Colonic mucosa (tissue), 4 donors: ENCODE data around the gene STUB1. TPM values are rescaled to one million over a fixed set of nuclear protein-coding genes. Genes with fewer than 3 reads are reported as not detected.

Source experiments
- DNase-seq: peaks from one replicate; pipeline ENCODE4 v3.0.0-alpha.2; 2020
- H3K27ac ChIP-seq: fragments of 200-600 bp; one replicate; pipeline ENCODE4 v1.8.0; 2021
- H3K27me3 ChIP-seq: fragments of 200-600 bp; one replicate; pipeline ENCODE4 v1.8.0; 2021
- H3K36me3 ChIP-seq: fragments of 200-600 bp; one replicate; pipeline ENCODE4 v1.8.0; 2021
- H3K4me1 ChIP-seq: fragments of 200-600 bp; one replicate; pipeline ENCODE4 v1.8.0; 2021; ENCODE audit warnings: mild to moderate bottlenecking
- H3K4me3 ChIP-seq: fragments of 200-600 bp; one replicate; pipeline ENCODE4 v1.8.0; 2021
- H3K9ac ChIP-seq, 2 donors: one replicate each; pipeline ENCODE4 v1.7.0; 2013; ENCODE audit warnings: control low read depth in 2 of 2, low read depth in 2 of 2, low read length in 2 of 2
- H3K9me3 ChIP-seq: fragments of 200-600 bp; one replicate; pipeline ENCODE4 v1.8.0; 2021
- intact Hi-C: fragments of 100-400 bp; cut with DNase I; formaldehyde crosslinking; loops from one replicate; pipeline ENCODE4 v1.14.1; 2022
- total RNA-seq, 2 donors: library from RNA; stranded (reverse); fragmentation: NEBNext Ultra II Directional in 1 of 2; extraction: Animal tissue kit (Norgen Biotek cat#: 25700) in 1 of 2; gene quantifications; one replicate each; pipeline ENCODE4 v1.2.1, GENCODE V29; 2021
- TF ChIP-seq, protein P1 (sequence below): fragments of 200-600 bp; IDR thresholded peaks from one replicate; pipeline ENCODE4 v1.8.0; 2022; ENCODE audit warnings: antibody characterized with exemption, mild to moderate bottlenecking
- donor health status: healthy.
- donor health status: DM: no; HTN: no; CAD: no.
- donor health status: DM: no; HTN: no; CAD: no.

STUB1 gene
- total RNA-seq, 2 donors from 2014 or later = 96.7 to 159 TPM

DNA sequence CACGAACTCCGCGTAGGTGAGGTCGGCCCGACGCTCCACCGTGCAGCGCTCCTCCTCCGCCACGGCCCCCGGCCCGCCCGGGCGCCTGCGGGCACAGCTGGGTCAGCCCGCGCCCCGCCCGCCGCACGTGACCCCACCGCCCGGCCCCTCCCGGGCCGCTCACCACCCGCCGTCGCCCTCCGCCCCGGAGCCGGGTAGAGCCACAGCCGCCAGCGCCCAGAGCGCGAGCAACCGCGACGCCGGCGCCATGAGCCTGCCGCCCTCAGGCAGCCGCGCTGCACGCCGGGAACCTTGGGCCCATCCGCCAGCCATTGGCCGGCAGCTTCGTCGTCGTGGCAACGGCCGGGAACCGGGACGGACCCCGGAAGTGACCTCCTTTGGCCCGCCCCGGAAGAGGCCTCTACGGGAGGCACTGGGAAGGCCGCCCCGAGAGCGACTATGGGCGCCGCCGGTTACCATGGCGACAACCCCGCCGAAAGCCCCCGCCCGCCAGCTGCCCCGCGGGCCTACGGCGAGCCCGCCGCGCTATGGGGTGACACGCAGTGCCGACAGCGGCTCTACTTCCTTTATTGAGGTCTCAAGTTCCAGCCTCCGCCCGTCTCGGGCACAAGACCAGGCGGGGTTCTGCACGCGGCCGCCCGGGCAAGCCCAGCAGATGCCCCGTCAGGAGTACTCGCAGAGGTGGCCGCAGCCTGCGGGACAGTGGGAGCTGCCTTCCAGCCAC lies 4.0 kb downstream of the STUB1 start, which contains the start of gene JMJD8:
TSS of gene JMJD8 (minus strand) at position 264 of the 724 bp plus-strand sequence. CDS start at position 249, 15 bp downstream.
- Histone ChIP-seq H3K27ac (peak within 1 kb of the TSS; percentile 60), H3K4me3 (peak within 1 kb of the TSS; percentile 63), H3K4me1 (peaks cover 40% of the 10 kb centered on the region), H3K27me3 (no peaks in the 10 kb centered on the region), H3K36me3 (peaks cover 6% of the 10 kb centered on the region), H3K9me3 (no peaks in the 10 kb centered on the region), H3K9ac (peak within 1 kb of the TSS; percentile 78 to 90)
- DNase-seq = peak; percentile 97
- TF ChIP-seq, protein P1, sequence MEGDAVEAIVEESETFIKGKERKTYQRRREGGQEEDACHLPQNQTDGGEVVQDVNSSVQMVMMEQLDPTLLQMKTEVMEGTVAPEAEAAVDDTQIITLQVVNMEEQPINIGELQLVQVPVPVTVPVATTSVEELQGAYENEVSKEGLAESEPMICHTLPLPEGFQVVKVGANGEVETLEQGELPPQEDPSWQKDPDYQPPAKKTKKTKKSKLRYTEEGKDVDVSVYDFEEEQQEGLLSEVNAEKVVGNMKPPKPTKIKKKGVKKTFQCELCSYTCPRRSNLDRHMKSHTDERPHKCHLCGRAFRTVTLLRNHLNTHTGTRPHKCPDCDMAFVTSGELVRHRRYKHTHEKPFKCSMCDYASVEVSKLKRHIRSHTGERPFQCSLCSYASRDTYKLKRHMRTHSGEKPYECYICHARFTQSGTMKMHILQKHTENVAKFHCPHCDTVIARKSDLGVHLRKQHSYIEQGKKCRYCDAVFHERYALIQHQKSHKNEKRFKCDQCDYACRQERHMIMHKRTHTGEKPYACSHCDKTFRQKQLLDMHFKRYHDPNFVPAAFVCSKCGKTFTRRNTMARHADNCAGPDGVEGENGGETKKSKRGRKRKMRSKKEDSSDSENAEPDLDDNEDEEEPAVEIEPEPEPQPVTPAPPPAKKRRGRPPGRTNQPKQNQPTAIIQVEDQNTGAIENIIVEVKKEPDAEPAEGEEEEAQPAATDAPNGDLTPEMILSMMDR = no peak
- intact Hi-C loops = no loop called here

DNA sequence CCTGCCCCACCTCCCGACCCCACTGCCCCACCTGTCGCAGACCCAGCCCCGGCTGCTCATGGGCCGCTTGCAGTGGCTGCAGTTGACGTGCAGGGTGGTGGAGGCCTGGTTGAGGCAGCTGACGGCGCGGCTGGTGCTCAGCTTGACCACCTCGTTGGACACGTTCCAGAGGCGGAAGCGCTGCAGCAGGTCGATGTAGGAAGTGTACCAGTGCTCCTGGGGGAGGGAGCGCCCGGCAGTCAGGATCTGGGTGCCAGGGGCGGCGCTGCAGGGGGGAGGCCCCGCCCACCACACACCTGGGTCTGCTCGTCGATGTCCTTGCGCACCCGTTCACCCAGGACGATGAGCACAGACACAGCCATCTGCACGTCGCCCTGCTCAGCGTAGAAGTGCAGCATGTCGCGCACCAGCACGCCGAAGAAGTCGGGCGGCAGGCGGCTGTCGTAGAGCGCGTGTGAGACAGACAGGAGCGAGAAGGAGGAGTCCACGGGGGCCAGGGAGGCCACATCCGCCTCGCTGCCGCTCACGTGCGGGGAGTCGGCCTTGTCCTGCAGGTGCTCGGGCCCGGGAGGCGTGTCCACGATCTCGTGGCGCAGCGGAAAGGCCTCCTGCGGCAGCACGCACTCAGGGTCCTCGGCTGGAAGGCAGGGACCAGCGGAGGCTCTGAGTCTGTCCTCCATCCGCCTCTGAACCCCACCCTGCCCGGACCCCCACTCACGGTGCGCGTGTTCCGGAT lies 4.9 kb downstream of the STUB1 start:
- intact Hi-C loops = no loop called here

DNA sequence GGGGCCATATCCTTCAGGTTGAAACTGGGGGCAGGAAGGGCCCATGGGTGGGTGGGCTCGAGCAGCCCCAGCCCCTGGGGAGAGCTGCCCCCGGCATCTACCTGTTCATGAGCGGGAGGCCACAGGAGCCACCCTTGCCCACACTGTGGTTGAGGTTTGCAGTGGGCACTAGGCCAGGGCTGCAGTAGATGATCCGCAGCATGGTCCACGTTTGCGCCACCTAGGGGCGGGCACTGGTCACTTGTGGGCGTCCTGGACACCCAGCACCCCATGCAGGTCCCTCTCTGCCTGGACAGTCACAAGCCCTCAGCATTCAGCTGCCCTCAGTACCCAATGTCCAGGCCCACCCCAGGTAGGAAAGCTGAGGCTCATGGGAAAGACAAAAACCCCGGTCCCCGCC lies 5.8 kb downstream of the STUB1 start:
- TF ChIP-seq, protein P1 = peak; percentile 44
- DNase-seq = peak; percentile 70
- no peak overlapping the region for H3K27ac ChIP-seq
- no peaks in the 10 kb centered on the region for H3K9me3 ChIP-seq
- intact Hi-C loops = no loop called here
- H3K27me3 ChIP-seq = no peaks in the 10 kb centered on the region
- no peak overlapping the region for H3K9ac ChIP-seq
- peaks cover 6% of the 10 kb centered on the region for H3K36me3 ChIP-seq
- peaks cover 41% of the 10 kb centered on the region for H3K4me1 ChIP-seq
- H3K4me3 ChIP-seq = no peak overlapping the region

More for the DNA sequence above, 4.9 kb downstream of the STUB1 start:
- Histone ChIP-seq H3K27ac (no peak overlapping the region), H3K36me3 (peaks cover 6% of the 10 kb centered on the region), H3K4me3 (peak overlapping the region; percentile 63), H3K27me3 (no peaks in the 10 kb centered on the region), H3K9me3 (no peaks in the 10 kb centered on the region), H3K4me1 (peaks cover 43% of the 10 kb centered on the region), H3K9ac (no peak overlapping the region)
- DNase-seq = no peak
- TF ChIP-seq, protein P1 = no peak

DNA sequence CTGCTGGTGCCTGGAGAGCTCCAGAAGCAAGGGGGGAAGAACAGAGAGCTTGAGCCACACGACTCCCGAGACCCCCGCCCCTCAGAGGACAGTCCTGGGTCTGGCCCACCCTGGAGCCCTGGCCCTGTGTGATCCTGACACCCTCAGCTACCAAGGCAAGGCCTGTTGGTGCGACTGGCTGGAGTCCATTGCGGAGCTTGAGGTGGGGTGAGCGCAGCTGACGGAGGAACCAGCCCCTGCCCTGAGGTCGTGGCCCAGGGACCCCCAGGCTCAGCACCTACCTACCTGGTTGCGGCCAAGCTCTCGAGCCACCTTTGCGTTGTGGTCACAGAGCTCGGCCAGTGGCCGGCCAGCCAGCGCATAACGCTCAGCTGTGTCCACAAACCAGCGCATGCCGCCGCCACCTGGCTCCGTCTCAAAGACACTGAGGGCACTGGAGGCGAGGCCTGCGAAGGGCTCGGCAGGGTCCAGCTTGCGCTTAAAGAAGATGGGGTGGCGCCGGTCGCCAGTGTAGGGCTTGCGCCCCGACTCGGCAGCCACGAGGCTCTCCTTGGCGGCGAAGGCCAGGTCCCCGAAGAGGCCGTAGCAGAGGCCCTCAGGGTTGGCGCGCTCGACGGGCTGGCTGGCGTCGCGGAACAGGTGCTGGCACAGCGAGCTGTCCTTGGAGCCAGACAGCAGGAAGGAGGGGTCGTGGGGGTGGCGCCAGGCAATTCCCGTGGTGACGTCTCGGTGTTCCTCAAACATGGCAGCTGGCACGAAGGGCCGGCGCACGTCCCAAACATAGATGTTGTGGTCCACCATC lies 6.5 kb downstream of the STUB1 start:
- H3K4me3 ChIP-seq = no peak overlapping the region
- peaks cover 34% of the 10 kb centered on the region for H3K4me1 ChIP-seq
- DNase-seq = no peak
- H3K27me3 ChIP-seq = no peaks in the 10 kb centered on the region
- TF ChIP-seq, protein P1 = no peak
- no peaks in the 10 kb centered on the region for H3K9me3 ChIP-seq
- H3K36me3 ChIP-seq = peaks cover 6% of the 10 kb centered on the region
- H3K27ac ChIP-seq = no peak overlapping the region
- no peak overlapping the region for H3K9ac ChIP-seq
- intact Hi-C loops = no loop called here

DNA sequence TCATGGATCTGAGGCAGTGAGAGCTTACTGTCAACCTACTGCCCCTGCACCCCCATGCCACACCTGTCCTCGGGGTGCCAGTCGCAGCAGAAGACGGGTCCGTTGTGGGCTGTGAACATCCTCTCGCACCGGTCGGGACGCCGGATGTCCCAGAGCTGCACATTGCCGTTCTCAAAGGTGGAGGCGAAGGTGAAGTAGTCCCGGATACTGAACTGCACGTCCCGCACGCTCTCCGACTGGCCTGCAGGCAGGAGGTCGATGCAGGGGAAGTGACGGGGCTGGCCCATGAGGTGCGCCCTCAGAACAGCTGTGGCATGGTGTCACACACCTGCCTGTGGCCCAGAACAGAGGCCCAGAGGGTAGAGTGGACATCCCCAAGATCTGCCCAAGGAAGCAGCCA lies 7.3 kb downstream of the STUB1 start:
- peaks cover 3% of the 10 kb centered on the region for H3K27me3 ChIP-seq
- peaks cover 26% of the 10 kb centered on the region for H3K4me1 ChIP-seq
- H3K27ac ChIP-seq = no peak overlapping the region
- intact Hi-C loops = no loop called here
- H3K4me3 ChIP-seq = no peak overlapping the region
- H3K9ac ChIP-seq = no peak overlapping the region
- H3K36me3 ChIP-seq = peaks cover 4% of the 10 kb centered on the region
- H3K9me3 ChIP-seq = no peaks in the 10 kb centered on the region
- no peak for DNase-seq
- TF ChIP-seq, protein P1 = no peak
